HG03558 (cell line): ENCODE measurements around the gene STARD3.

Experiments
- ATAC-seq: cut with Tn5 transposase; IDR thresholded peaks from one replicate; pipeline ENCODE4 v1.9.1; 2021; ENCODE audit warnings: moderate number of reproducible peaks; ENCODE audit not compliant: unreplicated experiment; ENCODE audit errors: extremely low read depth

Gene STARD3

GRCh38 chr17:39634384-39634871 is 2.5 kb upstream of the STARD3 start:
- no peak for ATAC-seq

GRCh38 chr17:39635614-39636176 is 1.2 kb upstream of the STARD3 start:
- ATAC-seq, result no peak

GRCh38 chr17:39636587-39636926 is 387 bp upstream of the STARD3 start:
- ATAC-seq, result no peak

- ATAC-seq, result no peak
Observed at GRCh38 chr17:39638317-39638716, 1.4 kb downstream of the STARD3 start.

- no peak for ATAC-seq
Observed at GRCh38 chr17:39639043-39639442, 2.1 kb downstream of the STARD3 start.

GRCh38 chr17:39639566-39640458 is 2.9 kb downstream of the STARD3 start:
- ATAC-seq, result no peak

GRCh38 chr17:39640591-39641031 is 3.7 kb downstream of the STARD3 start:
- no peak for ATAC-seq

GRCh38 chr17:39641097-39641496 is 4.2 kb downstream of the STARD3 start:
- no peak for ATAC-seq

GRCh38 chr17:39641883-39642282 is 4.9 kb downstream of the STARD3 start:
- ATAC-seq, result no peak

- no peak for ATAC-seq
Observed at GRCh38 chr17:39642291-39643074, 5.5 kb downstream of the STARD3 start.

- no peak for ATAC-seq
Observed at GRCh38 chr17:39643271-39643670, 6.3 kb downstream of the STARD3 start.

- no peak for ATAC-seq
Observed at GRCh38 chr17:39647256-39647655, 10.3 kb downstream of the STARD3 start.

- no peak for ATAC-seq
Observed at GRCh38 chr17:39648616-39649366, 11.8 kb downstream of the STARD3 start.

- no peak for ATAC-seq
Observed at GRCh38 chr17:39650121-39650579, 13.2 kb downstream of the STARD3 start.

GRCh38 chr17:39651923-39652586 is 15.1 kb downstream of the STARD3 start:
- ATAC-seq, result no peak

GRCh38 chr17:39652587-39653315 is 15.8 kb downstream of the STARD3 start:
- no peak for ATAC-seq

- no peak for ATAC-seq
Observed at GRCh38 chr17:39653316-39653661, 16.3 kb downstream of the STARD3 start.

GRCh38 chr17:39653662-39654331 is 16.9 kb downstream of the STARD3 start:
- no peak for ATAC-seq
